Breast epithelium (tissue), 3 donors: ENCODE results near the gene OR8B12.

ENCODE experiments used
- POLR2A ChIP-seq: fragments of 450-650 bp; IDR thresholded peaks from one replicate; pipeline ENCODE4 v1.6.1; 2016; ENCODE audit warnings: antibody characterized with exemption, mild to moderate bottlenecking, moderate library complexity
- TF ChIP-seq, protein P1 (sequence below), 3 donors: fragments of 450-650 bp; IDR thresholded peaks; one replicate each; pipeline ENCODE4 v1.5.1; 2016 to 2017; ENCODE audit warnings: antibody characterized with exemption in 3 of 3, mild to moderate bottlenecking in 3 of 3, moderate library complexity in 3 of 3

DNA sequence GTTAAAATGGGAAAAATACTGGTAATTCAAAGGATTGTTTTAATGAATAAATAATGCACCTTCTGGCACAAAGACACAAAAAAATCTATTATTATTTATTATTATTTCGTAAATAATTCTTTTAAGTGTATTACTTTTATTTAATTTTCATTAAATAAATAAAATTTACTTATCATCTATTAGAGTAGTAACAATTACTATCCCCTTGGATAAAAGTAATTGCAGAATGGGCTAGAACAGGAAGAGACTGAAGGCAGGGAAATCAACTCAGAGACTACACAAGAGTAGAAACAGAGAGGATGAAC is 23.0 kb downstream of the OR8B12 start:
- TF ChIP-seq, protein P1, sequence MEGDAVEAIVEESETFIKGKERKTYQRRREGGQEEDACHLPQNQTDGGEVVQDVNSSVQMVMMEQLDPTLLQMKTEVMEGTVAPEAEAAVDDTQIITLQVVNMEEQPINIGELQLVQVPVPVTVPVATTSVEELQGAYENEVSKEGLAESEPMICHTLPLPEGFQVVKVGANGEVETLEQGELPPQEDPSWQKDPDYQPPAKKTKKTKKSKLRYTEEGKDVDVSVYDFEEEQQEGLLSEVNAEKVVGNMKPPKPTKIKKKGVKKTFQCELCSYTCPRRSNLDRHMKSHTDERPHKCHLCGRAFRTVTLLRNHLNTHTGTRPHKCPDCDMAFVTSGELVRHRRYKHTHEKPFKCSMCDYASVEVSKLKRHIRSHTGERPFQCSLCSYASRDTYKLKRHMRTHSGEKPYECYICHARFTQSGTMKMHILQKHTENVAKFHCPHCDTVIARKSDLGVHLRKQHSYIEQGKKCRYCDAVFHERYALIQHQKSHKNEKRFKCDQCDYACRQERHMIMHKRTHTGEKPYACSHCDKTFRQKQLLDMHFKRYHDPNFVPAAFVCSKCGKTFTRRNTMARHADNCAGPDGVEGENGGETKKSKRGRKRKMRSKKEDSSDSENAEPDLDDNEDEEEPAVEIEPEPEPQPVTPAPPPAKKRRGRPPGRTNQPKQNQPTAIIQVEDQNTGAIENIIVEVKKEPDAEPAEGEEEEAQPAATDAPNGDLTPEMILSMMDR (IDR thresholded peaks at IDR 0.05), result no peak
- no peak for TF ChIP-seq POLR2A
